Esophagus muscularis mucosa (tissue), 4 donors: ENCODE data around the gene GAMT. TPM values are rescaled to one million over a fixed set of nuclear protein-coding genes. Genes with fewer than 3 reads are reported as not detected.

Experiments used
- DNase-seq: peaks from one replicate; pipeline ENCODE4 v3.0.0-alpha.2; 2017; ENCODE audit errors: extremely low spot score
- H3K27ac ChIP-seq, 4 donors: fragments of 200-600 bp; sonication (generic); replicated peaks in 1 of 4; 1 replicate in 3 of 4; 2 replicates in 1 of 4; pipeline ENCODE4 v1.5.1; 2016 to 2019; ENCODE audit warnings: mild to moderate bottlenecking in 1 of 4
- H3K27me3 ChIP-seq, 4 donors: fragments of 200-600 bp; sonication (generic); one replicate each; pipeline versions ENCODE4 v1.5.1 to v1.6.0; 2016 to 2019
- H3K36me3 ChIP-seq, 4 donors: fragments of 200-600 bp; sonication (generic); one replicate each; pipeline ENCODE4 v1.5.1; 2016 to 2019
- H3K4me1 ChIP-seq, 4 donors: fragments of 200-600 bp; sonication (generic); one replicate each; pipeline ENCODE4 v1.5.1; 2016 to 2019
- H3K4me3 ChIP-seq, 4 donors: fragments of 200-600 bp; sonication (generic); 1 replicate in 2 of 4; 2 replicates in 2 of 4; pipeline ENCODE4 v1.5.1; 2016 to 2019; ENCODE audit warnings: mild to moderate bottlenecking in 4 of 4, moderate library complexity in 1 of 4
- H3K9me3 ChIP-seq, 4 donors: fragments of 200-600 bp; sonication (generic); 1 replicate in 3 of 4; 2 replicates in 1 of 4; pipeline ENCODE4 v1.5.1; 2016 to 2019
- EP300 ChIP-seq: sonication (generic); formaldehyde crosslinking; IDR thresholded peaks from one replicate; pipeline ENCODE4 v1.6.1; 2017; ENCODE audit warnings: antibody characterized with exemption
- POLR2A ChIP-seq: fragments of 450-650 bp; IDR thresholded peaks from one replicate; pipeline ENCODE4 v1.6.1; 2017; ENCODE audit warnings: antibody characterized with exemption, moderate library complexity, mild to moderate bottlenecking, low read depth
- POLR2AphosphoS5 ChIP-seq, 2 donors: sonication (generic); formaldehyde crosslinking; IDR thresholded peaks; one replicate each; pipeline ENCODE4 v1.6.1; 2017; ENCODE audit warnings: antibody characterized with exemption in 2 of 2
- WGBS: methylation state at CpG from one replicate; pipeline ENCODE4 v1.1.5; 2018; 5-methylcytosine and 5-hydroxymethylcytosine counted together
- intact Hi-C: fragments of 100-400 bp; cut with DNase I; formaldehyde crosslinking; loops from one replicate; pipeline ENCODE4 v1.15.1; 2023
- total RNA-seq, 4 donors: library from RNA; depleted of rRNA; stranded (reverse); fragments of >200 nt; gene quantifications; one replicate each; pipeline versions ENCODE4 v1.1.0 to v1.2.1, GENCODE V29; 2016
- TF ChIP-seq, protein P1 (sequence below), 3 experiments: fragments of 200-600 bp in 2 of 3; fragments of 450-650 bp in 1 of 3; sonication (generic) in 2 of 3; IDR thresholded peaks; one replicate each; pipeline ENCODE4 v1.5.1; 2017 to 2019; ENCODE audit warnings: antibody characterized with exemption in 3 of 3, mild to moderate bottlenecking in 2 of 3, moderate library complexity in 1 of 3

GAMT gene
- total RNA-seq, 4 donors from 2014 or later = 5.8 to 13.4 (median 11.9) TPM

- H3K4me1 ChIP-seq = peaks cover 12 to 27% (median 18%) of the 10 kb centered on the region in 4 donors
- 82% methylated on average over 12 of the region's 12 CpGs for WGBS
- no peak for DNase-seq
- no peaks in the 10 kb centered on the region for H3K27me3 ChIP-seq
- TF ChIP-seq EP300 (no peak), POLR2AphosphoS5 (IDR thresholded peaks at IDR 0.05) (no peak), POLR2A (no peak)
- TF ChIP-seq, protein P1, sequence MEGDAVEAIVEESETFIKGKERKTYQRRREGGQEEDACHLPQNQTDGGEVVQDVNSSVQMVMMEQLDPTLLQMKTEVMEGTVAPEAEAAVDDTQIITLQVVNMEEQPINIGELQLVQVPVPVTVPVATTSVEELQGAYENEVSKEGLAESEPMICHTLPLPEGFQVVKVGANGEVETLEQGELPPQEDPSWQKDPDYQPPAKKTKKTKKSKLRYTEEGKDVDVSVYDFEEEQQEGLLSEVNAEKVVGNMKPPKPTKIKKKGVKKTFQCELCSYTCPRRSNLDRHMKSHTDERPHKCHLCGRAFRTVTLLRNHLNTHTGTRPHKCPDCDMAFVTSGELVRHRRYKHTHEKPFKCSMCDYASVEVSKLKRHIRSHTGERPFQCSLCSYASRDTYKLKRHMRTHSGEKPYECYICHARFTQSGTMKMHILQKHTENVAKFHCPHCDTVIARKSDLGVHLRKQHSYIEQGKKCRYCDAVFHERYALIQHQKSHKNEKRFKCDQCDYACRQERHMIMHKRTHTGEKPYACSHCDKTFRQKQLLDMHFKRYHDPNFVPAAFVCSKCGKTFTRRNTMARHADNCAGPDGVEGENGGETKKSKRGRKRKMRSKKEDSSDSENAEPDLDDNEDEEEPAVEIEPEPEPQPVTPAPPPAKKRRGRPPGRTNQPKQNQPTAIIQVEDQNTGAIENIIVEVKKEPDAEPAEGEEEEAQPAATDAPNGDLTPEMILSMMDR (IDR thresholded peaks at IDR 0.05) = no peak
- H3K27ac ChIP-seq = no peak overlapping the region
- no peaks in the 10 kb centered on the region for H3K9me3 ChIP-seq
- intact Hi-C loops = no loop called here
- H3K36me3 ChIP-seq = peaks cover 10 to 25% (median 22%) of the 10 kb centered on the region in 4 donors
- no peak overlapping the region for H3K4me3 ChIP-seq
Measured at GRCh38 chr19:1379961-1380489, 21.3 kb downstream of the GAMT start.

DNA sequence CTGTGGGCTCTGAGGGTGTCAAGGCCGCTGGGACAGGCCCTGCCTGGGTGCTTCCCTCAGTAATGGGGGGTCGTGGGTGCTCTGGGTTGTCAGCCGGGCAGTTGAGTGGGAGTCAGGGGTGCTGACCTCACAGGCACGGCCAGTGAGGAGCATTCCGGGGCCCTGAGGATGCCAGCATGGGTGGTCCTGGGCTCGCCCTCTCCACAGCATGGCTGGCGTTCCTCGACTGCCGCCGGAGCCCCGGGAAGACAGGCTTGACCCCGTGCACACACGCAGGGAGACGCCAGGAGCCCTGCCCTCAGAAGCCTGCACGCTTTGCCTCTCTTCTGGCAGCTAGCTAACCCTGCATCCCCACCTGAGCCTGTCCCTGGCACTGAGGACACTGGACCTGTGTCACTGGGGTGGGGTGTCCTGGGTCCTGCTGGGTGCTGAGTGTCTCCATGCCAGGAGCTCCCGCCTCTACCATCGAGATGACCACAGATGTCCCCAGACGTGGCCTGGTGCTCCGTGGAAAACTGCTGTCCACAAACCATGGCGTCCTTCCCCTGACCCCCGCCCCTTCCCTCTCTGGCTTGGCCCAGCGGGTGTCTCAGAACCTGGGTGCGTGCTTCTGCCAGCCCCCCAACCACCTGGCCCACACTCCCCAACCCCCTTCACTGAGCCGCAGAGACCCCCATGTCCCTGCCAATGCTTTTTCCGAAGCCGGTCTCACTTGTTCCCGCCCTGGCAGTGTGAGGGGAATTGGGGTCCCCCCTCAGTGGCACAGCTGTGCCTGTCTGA is 22.0 kb downstream of the GAMT start:
- Histone ChIP-seq H3K36me3 (peaks cover 10 to 32% (median 25%) of the 10 kb centered on the region in 4 donors), H3K27me3 (no peaks in the 10 kb centered on the region), H3K9me3 (no peaks in the 10 kb centered on the region), H3K4me3 (no peak overlapping the region), H3K27ac (no peak overlapping the region), H3K4me1 (peaks cover 5 to 21% (median 11%) of the 10 kb centered on the region in 4 donors)
- intact Hi-C loops = no loop called here
- no peak for DNase-seq
- no peak for TF ChIP-seq EP300
- TF ChIP-seq, protein P1 (IDR thresholded peaks at IDR 0.05) = no peak
- TF ChIP-seq POLR2A = no peak
- no peak for TF ChIP-seq POLR2AphosphoS5 (IDR thresholded peaks at IDR 0.05)
- 91% methylated on average over 7 of the region's 27 CpGs for WGBS

DNA sequence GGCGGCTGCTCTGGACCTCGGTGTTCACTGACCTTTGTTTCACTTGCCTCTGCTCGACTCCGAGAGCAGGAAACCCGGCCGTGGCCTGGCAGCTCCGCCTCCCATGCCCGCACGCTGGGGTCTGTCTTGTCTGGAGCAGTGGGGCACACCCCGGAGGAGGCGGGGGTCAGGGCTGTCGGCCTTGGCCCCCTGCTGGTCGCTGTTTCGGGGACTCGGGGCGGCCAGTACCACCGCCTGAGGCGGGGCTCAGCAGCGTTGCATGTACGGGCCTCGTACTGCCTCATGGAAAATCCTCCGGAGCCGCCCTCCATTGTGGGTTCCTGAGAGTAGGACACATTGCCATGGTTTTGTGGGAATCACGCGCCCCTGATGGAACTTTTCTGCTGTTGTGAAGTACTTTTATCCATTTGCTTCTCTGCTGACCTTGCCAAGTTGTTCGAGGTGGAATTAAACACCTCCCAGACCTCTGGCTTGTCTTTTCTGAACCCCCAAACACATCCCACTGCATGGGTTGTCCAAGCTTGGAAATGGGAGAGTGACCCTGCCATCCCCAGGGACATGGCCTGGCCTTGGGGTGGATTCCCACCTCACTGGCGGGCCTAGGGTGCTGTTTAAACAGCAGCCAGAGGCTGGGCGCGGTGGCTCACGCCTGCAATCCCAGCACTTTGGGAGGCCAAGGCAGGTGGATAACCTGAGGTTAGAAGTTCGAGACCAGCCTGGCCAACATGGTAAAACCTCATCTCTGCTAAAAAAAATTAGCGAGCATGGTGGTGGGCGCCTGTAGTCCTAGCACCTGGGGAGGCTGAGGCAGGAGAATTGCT is 23.2 kb downstream of the GAMT start:
- 77% methylated on average over 30 of the region's 33 CpGs for WGBS
- H3K9me3 ChIP-seq = no peaks in the 10 kb centered on the region
- intact Hi-C loops = no loop called here
- TF ChIP-seq POLR2AphosphoS5 (IDR thresholded peaks at IDR 0.05) = no peak
- TF ChIP-seq EP300 = no peak
- peaks cover 11 to 30% (median 18%) of the 10 kb centered on the region in 4 donors for H3K4me1 ChIP-seq
- no peak overlapping the region for H3K4me3 ChIP-seq
- H3K27ac ChIP-seq = no peak overlapping the region
- no peak for DNase-seq
- peaks cover 10 to 43% (median 36%) of the 10 kb centered on the region in 4 donors for H3K36me3 ChIP-seq
- H3K27me3 ChIP-seq = no peaks in the 10 kb centered on the region

GRCh38 chr19:1377176-1377964 is 24.0 kb downstream of the GAMT start:
- no peaks in the 10 kb centered on the region for H3K9me3 ChIP-seq
- H3K4me1 ChIP-seq = peaks cover 16 to 32% (median 24%) of the 10 kb centered on the region in 4 donors
- peaks cover 10 to 51% (median 42%) of the 10 kb centered on the region in 4 donors for H3K36me3 ChIP-seq
- no peak for DNase-seq
- no peak overlapping the region for H3K27ac ChIP-seq
- WGBS = 95% methylated on average over 18 of the region's 43 CpGs
- no peaks in the 10 kb centered on the region for H3K27me3 ChIP-seq
- TF ChIP-seq EP300 = no peak
- no peak for TF ChIP-seq POLR2AphosphoS5 (IDR thresholded peaks at IDR 0.05)
- TF ChIP-seq, protein P1 (IDR thresholded peaks at IDR 0.05) = no peak
- intact Hi-C loops = no loop called here
- no peak overlapping the region for H3K4me3 ChIP-seq
